Measurements from ENCODE around the gene RFPL3.

DNA sequence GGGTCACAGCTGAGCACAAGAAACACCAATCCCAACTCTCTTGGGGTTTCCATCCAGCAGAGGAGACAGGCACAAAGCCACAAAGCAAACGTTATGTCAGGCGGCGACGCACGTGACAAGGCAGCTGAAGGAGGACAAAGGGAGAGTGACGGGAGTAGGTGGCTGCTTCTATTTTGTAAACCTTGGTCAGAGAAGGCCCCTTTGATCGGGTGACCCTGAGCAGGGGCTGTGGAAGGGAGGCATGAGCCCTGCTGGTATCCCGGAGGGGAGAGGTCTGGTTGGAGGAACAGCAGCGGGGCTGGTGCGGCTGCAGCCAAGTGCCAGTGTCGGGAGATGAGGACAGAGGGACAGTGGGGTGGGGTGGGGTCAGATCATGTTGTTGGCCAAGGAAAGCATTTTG is 17.3 kb upstream of the RFPL3 start:
- no peak for TF ChIP-seq POLR2A (IDR thresholded peaks at IDR 0.05; ENCODE audit: extremely low read depth, insufficient read length)
- TF ChIP-seq, protein P1, sequence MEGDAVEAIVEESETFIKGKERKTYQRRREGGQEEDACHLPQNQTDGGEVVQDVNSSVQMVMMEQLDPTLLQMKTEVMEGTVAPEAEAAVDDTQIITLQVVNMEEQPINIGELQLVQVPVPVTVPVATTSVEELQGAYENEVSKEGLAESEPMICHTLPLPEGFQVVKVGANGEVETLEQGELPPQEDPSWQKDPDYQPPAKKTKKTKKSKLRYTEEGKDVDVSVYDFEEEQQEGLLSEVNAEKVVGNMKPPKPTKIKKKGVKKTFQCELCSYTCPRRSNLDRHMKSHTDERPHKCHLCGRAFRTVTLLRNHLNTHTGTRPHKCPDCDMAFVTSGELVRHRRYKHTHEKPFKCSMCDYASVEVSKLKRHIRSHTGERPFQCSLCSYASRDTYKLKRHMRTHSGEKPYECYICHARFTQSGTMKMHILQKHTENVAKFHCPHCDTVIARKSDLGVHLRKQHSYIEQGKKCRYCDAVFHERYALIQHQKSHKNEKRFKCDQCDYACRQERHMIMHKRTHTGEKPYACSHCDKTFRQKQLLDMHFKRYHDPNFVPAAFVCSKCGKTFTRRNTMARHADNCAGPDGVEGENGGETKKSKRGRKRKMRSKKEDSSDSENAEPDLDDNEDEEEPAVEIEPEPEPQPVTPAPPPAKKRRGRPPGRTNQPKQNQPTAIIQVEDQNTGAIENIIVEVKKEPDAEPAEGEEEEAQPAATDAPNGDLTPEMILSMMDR (IDR thresholded peaks at IDR 0.05; ENCODE audit: low read depth, low read length), result no peak
- TF ChIP-seq, protein P2, sequence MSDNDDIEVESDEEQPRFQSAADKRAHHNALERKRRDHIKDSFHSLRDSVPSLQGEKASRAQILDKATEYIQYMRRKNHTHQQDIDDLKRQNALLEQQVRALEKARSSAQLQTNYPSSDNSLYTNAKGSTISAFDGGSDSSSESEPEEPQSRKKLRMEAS (IDR thresholded peaks at IDR 0.05; ENCODE audit: low read depth, low read length), result no peak
